SK-N-SH (cell line): ENCODE results near the gene COLQ.

ENCODE experiments used
- JUND ChIP-seq: IDR thresholded peaks from 2 replicates; pipeline ENCODE4 v1.4.0; 2012
- TF ChIP-seq, protein P1 (sequence below): fragments of 200-600 bp; sonication (generic); IDR thresholded peaks from 2 replicates; pipeline ENCODE4 v1.6.1; 2017; ENCODE audit warnings: antibody characterized with exemption, mild to moderate bottlenecking, moderate library complexity

DNA sequence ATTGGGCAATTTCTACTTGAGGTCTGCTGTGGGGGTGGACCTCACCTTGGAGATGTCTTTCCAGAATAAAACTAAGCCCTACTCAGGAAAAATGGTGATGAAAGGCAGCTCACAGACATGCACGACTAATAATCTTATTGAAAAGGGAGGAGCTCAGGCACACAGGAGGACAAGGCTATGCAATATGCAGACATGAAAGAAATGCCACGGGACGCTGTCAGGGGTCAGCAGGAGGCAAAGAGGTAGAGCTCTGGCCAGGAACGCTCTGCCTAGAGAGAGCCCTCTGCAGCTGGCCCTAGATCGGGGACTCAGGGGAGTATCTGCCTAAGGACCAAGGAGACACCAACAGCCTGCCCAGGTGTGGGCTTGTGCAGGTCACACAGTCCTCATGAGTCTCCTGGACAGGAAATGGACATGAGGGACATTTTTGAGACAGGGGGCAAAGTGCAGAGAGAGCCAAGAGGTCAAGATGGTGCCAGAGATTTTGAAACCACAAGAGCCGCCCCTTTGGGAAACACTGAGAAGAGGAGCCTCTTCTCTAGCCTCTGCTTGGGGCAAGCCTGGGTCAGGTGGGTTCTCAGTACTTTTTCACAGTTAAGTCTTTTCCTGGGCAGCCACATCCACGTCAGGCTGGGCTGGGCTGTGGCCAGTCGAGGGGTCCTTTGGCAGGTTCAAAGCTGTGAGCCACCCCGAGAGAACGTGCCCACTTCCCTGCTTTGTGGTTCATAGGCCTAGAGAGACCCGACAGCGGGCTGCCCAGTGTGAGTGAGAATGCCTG, 70.9 kb downstream of the COLQ start:
- TF ChIP-seq, protein P1, sequence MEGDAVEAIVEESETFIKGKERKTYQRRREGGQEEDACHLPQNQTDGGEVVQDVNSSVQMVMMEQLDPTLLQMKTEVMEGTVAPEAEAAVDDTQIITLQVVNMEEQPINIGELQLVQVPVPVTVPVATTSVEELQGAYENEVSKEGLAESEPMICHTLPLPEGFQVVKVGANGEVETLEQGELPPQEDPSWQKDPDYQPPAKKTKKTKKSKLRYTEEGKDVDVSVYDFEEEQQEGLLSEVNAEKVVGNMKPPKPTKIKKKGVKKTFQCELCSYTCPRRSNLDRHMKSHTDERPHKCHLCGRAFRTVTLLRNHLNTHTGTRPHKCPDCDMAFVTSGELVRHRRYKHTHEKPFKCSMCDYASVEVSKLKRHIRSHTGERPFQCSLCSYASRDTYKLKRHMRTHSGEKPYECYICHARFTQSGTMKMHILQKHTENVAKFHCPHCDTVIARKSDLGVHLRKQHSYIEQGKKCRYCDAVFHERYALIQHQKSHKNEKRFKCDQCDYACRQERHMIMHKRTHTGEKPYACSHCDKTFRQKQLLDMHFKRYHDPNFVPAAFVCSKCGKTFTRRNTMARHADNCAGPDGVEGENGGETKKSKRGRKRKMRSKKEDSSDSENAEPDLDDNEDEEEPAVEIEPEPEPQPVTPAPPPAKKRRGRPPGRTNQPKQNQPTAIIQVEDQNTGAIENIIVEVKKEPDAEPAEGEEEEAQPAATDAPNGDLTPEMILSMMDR = no peak
- no peak for TF ChIP-seq JUND
